ENCODE measurements around the gene ARHGAP30.

GRCh38 chr1:161009602-161010211, 60.0 kb downstream of the ARHGAP30 start:
- no peak for TF ChIP-seq POLR2A (IDR thresholded peaks at IDR 0.05)
- TF ChIP-seq CTCF (IDR thresholded peaks at IDR 0.05) = no peak
